Right lobe of liver (tissue), 4 donors: ENCODE data around the gene ZFP36L1.

Experiments
- POLR2A ChIP-seq: fragments of 450-650 bp; IDR thresholded peaks from one replicate; pipeline ENCODE4 v1.6.1; 2017; ENCODE audit warnings: antibody characterized with exemption, mild to moderate bottlenecking
- TF ChIP-seq, protein P1 (sequence below), 4 donors: fragments of 200-600 bp in 3 of 4; fragments of 450-650 bp in 1 of 4; IDR thresholded peaks; one replicate each; pipeline versions ENCODE4 v1.5.1 to v1.8.0; 2016 to 2022; ENCODE audit warnings: antibody characterized with exemption in 4 of 4, mild to moderate bottlenecking in 2 of 4
- donor health status: DM: no; HTN: no; CAD: no.
- donor health status: DM: no; HTN: no; CAD: no.
- donor health status: DM: no; HTN: yes; CAD: no.

GRCh38 chr14:68828698-68829097, 35.8 kb upstream of the ZFP36L1 start:
- TF ChIP-seq, protein P1, sequence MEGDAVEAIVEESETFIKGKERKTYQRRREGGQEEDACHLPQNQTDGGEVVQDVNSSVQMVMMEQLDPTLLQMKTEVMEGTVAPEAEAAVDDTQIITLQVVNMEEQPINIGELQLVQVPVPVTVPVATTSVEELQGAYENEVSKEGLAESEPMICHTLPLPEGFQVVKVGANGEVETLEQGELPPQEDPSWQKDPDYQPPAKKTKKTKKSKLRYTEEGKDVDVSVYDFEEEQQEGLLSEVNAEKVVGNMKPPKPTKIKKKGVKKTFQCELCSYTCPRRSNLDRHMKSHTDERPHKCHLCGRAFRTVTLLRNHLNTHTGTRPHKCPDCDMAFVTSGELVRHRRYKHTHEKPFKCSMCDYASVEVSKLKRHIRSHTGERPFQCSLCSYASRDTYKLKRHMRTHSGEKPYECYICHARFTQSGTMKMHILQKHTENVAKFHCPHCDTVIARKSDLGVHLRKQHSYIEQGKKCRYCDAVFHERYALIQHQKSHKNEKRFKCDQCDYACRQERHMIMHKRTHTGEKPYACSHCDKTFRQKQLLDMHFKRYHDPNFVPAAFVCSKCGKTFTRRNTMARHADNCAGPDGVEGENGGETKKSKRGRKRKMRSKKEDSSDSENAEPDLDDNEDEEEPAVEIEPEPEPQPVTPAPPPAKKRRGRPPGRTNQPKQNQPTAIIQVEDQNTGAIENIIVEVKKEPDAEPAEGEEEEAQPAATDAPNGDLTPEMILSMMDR (IDR thresholded peaks at IDR 0.05) = no peak
- no peak for TF ChIP-seq POLR2A
